Astrocyte (in vitro differentiated cells and primary cell): ENCODE measurements around the gene FBXL7. TPM values are rescaled to one million over a fixed set of nuclear protein-coding genes. Genes with fewer than 3 reads are reported as not detected.

ENCODE experiments used
- DNase-seq: peaks from one replicate; pipeline ENCODE4 v3.0.0-alpha.2; 2010; ENCODE audit warnings: low read depth
- FAIRE-seq: peaks from 2 replicates; lab custom pipeline; 2011; peaks lifted over from hg19 to GRCh38; lab: Jason Lieb, UNC
- H2AFZ ChIP-seq: 2 replicates; pipeline ENCODE4 v1.6.0; 2012; ENCODE audit warnings: low read depth, low read length, inconsistent platforms
- H3K27ac ChIP-seq: 2 replicates; pipeline ENCODE4 v1.5.1; 2011; ENCODE audit warnings: low read depth, low read length, inconsistent platforms
- H3K27me3 ChIP-seq: 2 replicates; pipeline ENCODE4 v1.6.0; 2011; ENCODE audit warnings: low read length, inconsistent platforms; ENCODE audit not compliant: insufficient read depth
- H3K36me3 ChIP-seq: 2 replicates; pipeline ENCODE4 v1.5.1; 2011; ENCODE audit warnings: low read length, inconsistent platforms; ENCODE audit not compliant: insufficient read depth
- H3K4me1 ChIP-seq: 2 replicates; pipeline ENCODE4 v1.5.1; 2011; ENCODE audit warnings: low read length, inconsistent platforms; ENCODE audit not compliant: insufficient read depth
- H3K4me2 ChIP-seq: 2 replicates; pipeline ENCODE4 v1.6.0; 2012; ENCODE audit warnings: low read length, inconsistent platforms
- H3K4me3 ChIP-seq: 2 replicates; pipeline ENCODE4 v1.5.1; 2011; ENCODE audit warnings: low read depth, mild to moderate bottlenecking, low read length, inconsistent platforms; ENCODE audit not compliant: insufficient read depth
- H3K79me2 ChIP-seq: 2 replicates; pipeline ENCODE4 v1.6.0; 2012; ENCODE audit warnings: mild to moderate bottlenecking, low read length, inconsistent platforms; ENCODE audit not compliant: insufficient read depth
- H3K9ac ChIP-seq: 2 replicates; pipeline ENCODE4 v1.6.0; 2012; ENCODE audit warnings: mild to moderate bottlenecking, low read length, inconsistent platforms
- H3K9me3 ChIP-seq: 2 replicates; pipeline ENCODE4 v1.5.1; 2012; ENCODE audit warnings: low read depth, mild to moderate bottlenecking, low read length, inconsistent platforms; ENCODE audit not compliant: insufficient read depth
- H4K20me1 ChIP-seq: 2 replicates; pipeline ENCODE4 v1.6.0; 2012; ENCODE audit warnings: low read length, inconsistent platforms; ENCODE audit not compliant: insufficient read depth
- H3K27ac Mint-ChIP-seq: one replicate; pipeline ENCODE4 v1.8.0; 2021; ENCODE audit warnings: mild to moderate bottlenecking, mixed read lengths; ENCODE audit not compliant: unreplicated experiment
- H3K27me3 Mint-ChIP-seq: one replicate; pipeline ENCODE4 v1.8.0; 2021; ENCODE audit warnings: low read depth, mixed read lengths; ENCODE audit not compliant: unreplicated experiment
- H3K36me3 Mint-ChIP-seq: one replicate; pipeline ENCODE4 v1.8.0; 2021; ENCODE audit warnings: low read depth, mixed read lengths; ENCODE audit not compliant: unreplicated experiment
- H3K4me1 Mint-ChIP-seq: one replicate; pipeline ENCODE4 v1.8.0; 2021; ENCODE audit warnings: low read depth, mixed read lengths; ENCODE audit not compliant: unreplicated experiment
- H3K4me3 Mint-ChIP-seq: one replicate; pipeline ENCODE4 v1.8.0; 2021; ENCODE audit warnings: mild to moderate bottlenecking, moderate library complexity, mixed read lengths; ENCODE audit not compliant: unreplicated experiment
- H3K9me3 Mint-ChIP-seq: one replicate; pipeline ENCODE4 v1.8.0; 2021; ENCODE audit warnings: mild to moderate bottlenecking, mixed read lengths; ENCODE audit not compliant: unreplicated experiment
- EZH2 ChIP-seq: IDR thresholded peaks from 2 replicates; pipeline ENCODE4 v1.6.1; 2012; ENCODE audit warnings: mild to moderate bottlenecking, low read length, inconsistent platforms; ENCODE audit not compliant: insufficient read depth
- total RNA-seq: library from RNA; stranded (reverse); gene quantifications from 2 replicates; pipeline ENCODE4 v1.2.1, GENCODE V29; 2021
- TF ChIP-seq, protein P1 (sequence below): IDR thresholded peaks from 2 replicates; pipeline ENCODE4 v1.5.1; 2011; ENCODE audit warnings: low read depth, mild to moderate bottlenecking, inconsistent platforms, low read length, moderate library complexity; ENCODE audit not compliant: insufficient read depth

Gene FBXL7
- total RNA-seq, 1 donor from 2014 or later: 21.0 TPM

- Mint-ChIP-seq H3K4me1 (peaks cover 2% of the 10 kb centered on the region), H3K9me3 (no peaks in the 10 kb centered on the region), H3K27ac (no peak overlapping the region), H3K36me3 (no peaks in the 10 kb centered on the region), H3K4me3 (no peak overlapping the region), H3K27me3 (no peaks in the 10 kb centered on the region)
- H3K79me2 ChIP-seq: no peaks in the 10 kb centered on the region
- H3K36me3 ChIP-seq: no peaks in the 10 kb centered on the region
- peaks cover 51% of the 10 kb centered on the region for H4K20me1 ChIP-seq
- no peak overlapping the region for H2AFZ ChIP-seq
- H3K9ac ChIP-seq: no peak overlapping the region
- no peak overlapping the region for H3K4me2 ChIP-seq
- no peaks in the 10 kb centered on the region for H3K27me3 ChIP-seq
- H3K27ac ChIP-seq: no peak overlapping the region
- FAIRE-seq (no peak), DNase-seq (no peak)
- H3K9me3 ChIP-seq: no peaks in the 10 kb centered on the region
- TF ChIP-seq EZH2: no peak
- TF ChIP-seq, protein P1, sequence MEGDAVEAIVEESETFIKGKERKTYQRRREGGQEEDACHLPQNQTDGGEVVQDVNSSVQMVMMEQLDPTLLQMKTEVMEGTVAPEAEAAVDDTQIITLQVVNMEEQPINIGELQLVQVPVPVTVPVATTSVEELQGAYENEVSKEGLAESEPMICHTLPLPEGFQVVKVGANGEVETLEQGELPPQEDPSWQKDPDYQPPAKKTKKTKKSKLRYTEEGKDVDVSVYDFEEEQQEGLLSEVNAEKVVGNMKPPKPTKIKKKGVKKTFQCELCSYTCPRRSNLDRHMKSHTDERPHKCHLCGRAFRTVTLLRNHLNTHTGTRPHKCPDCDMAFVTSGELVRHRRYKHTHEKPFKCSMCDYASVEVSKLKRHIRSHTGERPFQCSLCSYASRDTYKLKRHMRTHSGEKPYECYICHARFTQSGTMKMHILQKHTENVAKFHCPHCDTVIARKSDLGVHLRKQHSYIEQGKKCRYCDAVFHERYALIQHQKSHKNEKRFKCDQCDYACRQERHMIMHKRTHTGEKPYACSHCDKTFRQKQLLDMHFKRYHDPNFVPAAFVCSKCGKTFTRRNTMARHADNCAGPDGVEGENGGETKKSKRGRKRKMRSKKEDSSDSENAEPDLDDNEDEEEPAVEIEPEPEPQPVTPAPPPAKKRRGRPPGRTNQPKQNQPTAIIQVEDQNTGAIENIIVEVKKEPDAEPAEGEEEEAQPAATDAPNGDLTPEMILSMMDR: no peak
- no peak overlapping the region for H3K4me3 ChIP-seq
- no peaks in the 10 kb centered on the region for H3K4me1 ChIP-seq
Measured at GRCh38 chr5:15768936-15769335, 269.0 kb downstream of the FBXL7 start.

GRCh38 chr5:15772131-15772530, 272.2 kb downstream of the FBXL7 start:
- DNase-seq (no peak), FAIRE-seq (no peak)
- H4K20me1 ChIP-seq: peaks cover 53% of the 10 kb centered on the region

GRCh38 chr5:15774632-15775031, 274.7 kb downstream of the FBXL7 start:
- H3K27ac ChIP-seq: no peak overlapping the region
- H3K4me1 ChIP-seq: no peaks in the 10 kb centered on the region
- no peaks in the 10 kb centered on the region for H3K9me3 ChIP-seq
- H3K27ac Mint-ChIP-seq: no peak overlapping the region
- no peak overlapping the region for H3K4me3 Mint-ChIP-seq
- FAIRE-seq (no peak), DNase-seq (no peak)
- H3K9me3 Mint-ChIP-seq: no peaks in the 10 kb centered on the region
- H3K9ac ChIP-seq: no peak overlapping the region
- H3K27me3 ChIP-seq: no peaks in the 10 kb centered on the region
- no peak overlapping the region for H2AFZ ChIP-seq
- H3K36me3 ChIP-seq: no peaks in the 10 kb centered on the region
- H3K27me3 Mint-ChIP-seq: no peaks in the 10 kb centered on the region
- no peak for TF ChIP-seq EZH2
- TF ChIP-seq, protein P1: no peak
- peaks cover 46% of the 10 kb centered on the region for H4K20me1 ChIP-seq
- no peak overlapping the region for H3K4me2 ChIP-seq
- no peak overlapping the region for H3K4me3 ChIP-seq
- no peaks in the 10 kb centered on the region for H3K36me3 Mint-ChIP-seq
- no peaks in the 10 kb centered on the region for H3K4me1 Mint-ChIP-seq
- peaks cover 3% of the 10 kb centered on the region for H3K79me2 ChIP-seq

More at GRCh38 chr5:15772131-15772530, 272.2 kb downstream of the FBXL7 start:
- Histone ChIP-seq H3K4me3 (no peak overlapping the region), H3K27me3 (no peaks in the 10 kb centered on the region), H3K36me3 (no peaks in the 10 kb centered on the region), H3K27ac (no peak overlapping the region), H3K4me2 (no peak overlapping the region), H3K4me1 (no peaks in the 10 kb centered on the region), H2AFZ (no peak overlapping the region), H3K9ac (no peak overlapping the region), H3K79me2 (peaks cover 3% of the 10 kb centered on the region), H3K9me3 (no peaks in the 10 kb centered on the region)
- Mint-ChIP-seq H3K36me3 (no peaks in the 10 kb centered on the region), H3K27ac (no peak overlapping the region), H3K9me3 (no peaks in the 10 kb centered on the region), H3K4me1 (no peaks in the 10 kb centered on the region), H3K4me3 (no peak overlapping the region), H3K27me3 (no peaks in the 10 kb centered on the region)
- TF ChIP-seq, protein P1: no peak
- no peak for TF ChIP-seq EZH2
